OCI-LY7 (cell line): ENCODE measurements around the gene PHF19. TPM values are rescaled to one million over a fixed set of nuclear protein-coding genes. Genes with fewer than 3 reads are reported as not detected.

ENCODE experiments used
- BruUV-seq: library from RNA; stranded (reverse); fragments of 400-500 nt; replicated peaks from 2 replicates; lab custom pipeline; 2021; lab: Mats Ljungman, UMichigan
- CTCF ChIA-PET: fragments of 300-600 bp; sonication (Branson Sonifier 250); formaldehyde crosslinking; loops from one replicate; lab custom pipeline; 2022; ENCODE audit warnings: antibody characterized with exemption; ENCODE audit not compliant: unreplicated experiment; lab: Charles Lee
- POLR2A ChIA-PET: fragments of 300-600 bp; sonication (Branson Sonifier 250); formaldehyde crosslinking; loops from one replicate; lab custom pipeline; 2022; ENCODE audit warnings: antibody characterized with exemption; lab: Charles Lee
- DNase-seq: peaks from one replicate; pipeline ENCODE4 v3.0.0-alpha.2; 2015; ENCODE audit warnings: low spot score
- H2AFZ ChIP-seq: fragments of 200-600 bp; sonication (generic), shearing (Covaris generic); 2 replicates; pipeline ENCODE4 v1.6.1; 2014; ENCODE audit warnings: mild to moderate bottlenecking, antibody characterized with exemption, low read length, moderate library complexity
- H3K27ac ChIP-seq: fragments of 200-600 bp; sonication (generic); 2 replicates; pipeline ENCODE4 v1.5.1; 2014; ENCODE audit warnings: mixed run types, low read depth, mild to moderate bottlenecking, moderate library complexity, low read length, inconsistent platforms; ENCODE audit not compliant: poor library complexity, severe bottlenecking
- H3K36me3 ChIP-seq: fragments of 200-600 bp; sonication (generic); 2 replicates; pipeline ENCODE4 v1.6.1; 2014; ENCODE audit warnings: mild to moderate bottlenecking, antibody characterized with exemption, low read length, moderate library complexity, mixed read lengths; ENCODE audit not compliant: insufficient read depth
- H3K4me1 ChIP-seq: fragments of 200-600 bp; sonication (generic); 2 replicates; pipeline ENCODE4 v1.5.1; 2014; ENCODE audit warnings: mild to moderate bottlenecking, low read length; ENCODE audit not compliant: insufficient read depth, poor library complexity, severe bottlenecking
- H3K4me2 ChIP-seq: fragments of 200-600 bp; sonication (generic); 2 replicates; pipeline ENCODE4 v1.6.1; 2014; ENCODE audit warnings: mild to moderate bottlenecking, low read length
- H3K4me3 ChIP-seq: fragments of 200-600 bp; sonication (generic); 2 replicates; pipeline ENCODE4 v1.5.1; 2014; ENCODE audit warnings: mild to moderate bottlenecking, low read depth, low read length; ENCODE audit not compliant: poor library complexity, severe bottlenecking
- H3K79me2 ChIP-seq: fragments of 200-600 bp; sonication (generic); 2 replicates; pipeline ENCODE4 v1.6.1; 2016; ENCODE audit warnings: low read depth, mild to moderate bottlenecking, low read length, moderate library complexity, mixed read lengths; ENCODE audit not compliant: insufficient read depth
- H3K9me2 ChIP-seq: fragments of 200-600 bp; sonication (generic); 2 replicates; pipeline ENCODE4 v1.6.1; 2016; ENCODE audit warnings: mild to moderate bottlenecking, low read length, mixed read lengths; ENCODE audit not compliant: insufficient read depth
- H3K9me3 ChIP-seq: fragments of 200-600 bp; sonication (generic); 2 replicates; pipeline ENCODE4 v1.6.1; 2014; ENCODE audit warnings: mild to moderate bottlenecking, mixed run types, low read length, mixed read lengths
- H4K20me1 ChIP-seq: fragments of 200-600 bp; sonication (generic); 2 replicates; pipeline ENCODE4 v1.6.1; 2014; ENCODE audit warnings: mild to moderate bottlenecking, antibody characterized with exemption, low read length, moderate library complexity, mixed read lengths; ENCODE audit not compliant: insufficient read depth
- CTCF ChIP-seq: fragments of 200-600 bp; sonication (generic); conservative IDR thresholded peaks from 2 replicates; pipeline ENCODE4 v1.5.1; 2014; ENCODE audit warnings: mild to moderate bottlenecking, antibody characterized with exemption, low read length, moderate library complexity, mixed read lengths
- EZH2phosphoT487 ChIP-seq: fragments of 200-600 bp; sonication (generic); IDR thresholded peaks from 2 replicates; pipeline ENCODE4 v1.6.1; 2018; ENCODE audit warnings: low read depth, borderline replicate concordance, mild to moderate bottlenecking, mixed run types, antibody characterized with exemption, low read length, moderate library complexity, mixed read lengths
- intact Hi-C: fragments of 100-400 bp; cut with micrococcal nuclease; formaldehyde crosslinking; loops from one replicate; pipeline ENCODE4 v1.10.0; 2022; ENCODE audit not compliant: unreplicated experiment
- total RNA-seq, 2 experiments: library from RNA; depleted of rRNA in 1 of 2; stranded (reverse); fragments of >200 nt in 1 of 2; shearing (Covaris generic) in 1 of 2; gene quantifications; 2 replicates each; pipeline ENCODE4 v1.2.3, GENCODE V29; 2014 to 2022

The PHF19 gene
- total RNA-seq, 2 experiments from 2014 or later = 102 to 214 TPM

- Histone ChIP-seq H3K27ac (peak overlapping the region; percentile 44), H2AFZ (peak overlapping the region; percentile 45; the same call in 1 of the 2 replicates), H3K4me2 (peak overlapping the region; percentile 51), H3K9me3 (no peaks in the 10 kb centered on the region), H4K20me1 (no peaks in the 10 kb centered on the region), H3K36me3 (no peaks in the 10 kb centered on the region), H3K79me2 (no peaks in the 10 kb centered on the region), H3K4me1 (peaks cover 86% of the 10 kb centered on the region), H3K9me2 (no peaks in the 10 kb centered on the region), H3K4me3 (no peak overlapping the region)
- no peak for TF ChIP-seq EZH2phosphoT487
- no peak for TF ChIP-seq CTCF
- POLR2A ChIA-PET = interaction anchor here (0.6 to 16.9 kb wide), 9 partner anchors 8 to 187 kb away, joined by 3 to 372 read pairs (median 4); partner anchors contain the start of gene TRAF1
- CTCF ChIA-PET = interaction anchor here (0.8 to 1.3 kb wide), 2 partner anchors 10 to 47 kb away, joined by 3 to 4 read pairs; no protein-coding TSS in a partner anchor
- DNase-seq = no peak
- BruUV-seq = no TSS peak
- intact Hi-C loops = no loop called here
Measured at GRCh38 chr9:120885457-120885856, 8.5 kb upstream of the PHF19 start.

- no peak for DNase-seq
- Histone ChIP-seq H3K36me3 (no peaks in the 10 kb centered on the region), H4K20me1 (no peaks in the 10 kb centered on the region), H3K27ac (peak overlapping the region; percentile 8), H3K9me2 (no peaks in the 10 kb centered on the region), H3K4me3 (no peak overlapping the region), H2AFZ (no peak overlapping the region; the same call in 1 of the 2 replicates), H3K79me2 (no peaks in the 10 kb centered on the region), H3K4me2 (peak overlapping the region; percentile 36; the same call in 1 of the 2 replicates), H3K4me1 (peaks cover 89% of the 10 kb centered on the region), H3K9me3 (no peaks in the 10 kb centered on the region)
- POLR2A ChIA-PET = interaction anchor here (0.7 to 16.9 kb wide), 8 partner anchors 8 to 46 kb away, joined by 3 to 372 read pairs (median 6); partner anchors contain the start of gene TRAF1
- CTCF ChIA-PET = interaction anchor here (0.6 kb wide), 1 partner anchor 20 kb away, joined by 5 read pairs; no protein-coding TSS in a partner anchor
- no peak for TF ChIP-seq CTCF
- intact Hi-C loops = no loop called here
- no TSS peak for BruUV-seq
Measured at GRCh38 chr9:120883608-120883996, 6.6 kb upstream of the PHF19 start.
